ENCODE measurements around the gene ARHGAP22. TPM values are rescaled to one million over a fixed set of nuclear protein-coding genes. Genes with fewer than 3 reads are reported as not detected.

Gene ARHGAP22
- total and polyA plus RNA-seq, 2 experiments from 2014 or later, result 3.2 to 7.8 TPM

GRCh38 chr10:48458662-48459048, 146.2 kb downstream of the ARHGAP22 start:
- Histone ChIP-seq H3K36me3 (no peaks in the 10 kb centered on the region), H3K4me3 (no peak overlapping the region), H3K9me3 (ENCODE audit: low read depth) (no peaks in the 10 kb centered on the region), H3K27me3 (no peaks in the 10 kb centered on the region), H3K4me1 (ENCODE audit: low read depth) (peaks cover 22% of the 10 kb centered on the region), H3K27ac (no peak overlapping the region)
- TF ChIP-seq CTCF (IDR thresholded peaks at IDR 0.05; ENCODE audit: low read depth, low read length), result no peak
- no peak for DNase-seq (ENCODE audit: low read depth in 1 of 2, low spot score in 1 of 2)

GRCh38 chr10:48457949-48458661, 146.8 kb downstream of the ARHGAP22 start:
- H3K27ac ChIP-seq, result no peak overlapping the region
- no peak for TF ChIP-seq CTCF (IDR thresholded peaks at IDR 0.05; ENCODE audit: low read depth, low read length)
- no peak for DNase-seq (ENCODE audit: low read depth in 1 of 2, low spot score in 1 of 2)
- no peaks in the 10 kb centered on the region for H3K27me3 ChIP-seq
- no peaks in the 10 kb centered on the region for H3K36me3 ChIP-seq
- H3K9me3 ChIP-seq (ENCODE audit: low read depth), result no peaks in the 10 kb centered on the region
- H3K4me3 ChIP-seq, result no peak overlapping the region
- peaks cover 24% of the 10 kb centered on the region for H3K4me1 ChIP-seq (ENCODE audit: low read depth)

GRCh38 chr10:48456808-48457761, 147.8 kb downstream of the ARHGAP22 start:
- no peaks in the 10 kb centered on the region for H3K36me3 ChIP-seq
- TF ChIP-seq CTCF (IDR thresholded peaks at IDR 0.05; ENCODE audit: low read depth, low read length), result no peak
- no peaks in the 10 kb centered on the region for H3K27me3 ChIP-seq
- no peak overlapping the region for H3K27ac ChIP-seq
- no peak overlapping the region for H3K4me3 ChIP-seq
- H3K4me1 ChIP-seq (ENCODE audit: low read depth), result peaks cover 24% of the 10 kb centered on the region
- DNase-seq (ENCODE audit: low read depth in 1 of 2, low spot score in 1 of 2), result no peak
- no peaks in the 10 kb centered on the region for H3K9me3 ChIP-seq (ENCODE audit: low read depth)

- peaks cover 24% of the 10 kb centered on the region for H3K4me1 ChIP-seq (ENCODE audit: low read depth)
- H3K4me3 ChIP-seq, result no peak overlapping the region
- no peak for TF ChIP-seq CTCF (IDR thresholded peaks at IDR 0.05; ENCODE audit: low read depth, low read length)
- DNase-seq (ENCODE audit: low read depth in 1 of 2, low spot score in 1 of 2), result peak; percentile 52 to 67
- H3K27me3 ChIP-seq, result no peaks in the 10 kb centered on the region
- no peaks in the 10 kb centered on the region for H3K9me3 ChIP-seq (ENCODE audit: low read depth)
- H3K36me3 ChIP-seq, result no peaks in the 10 kb centered on the region
- H3K27ac ChIP-seq, result no peak overlapping the region
These were observed 148.5 kb downstream of the ARHGAP22 start for GRCh38 chr10:48456361-48456804.

GRCh38 chr10:48455392-48456151, 149.3 kb downstream of the ARHGAP22 start:
- H3K27ac ChIP-seq, result no peak overlapping the region
- H3K36me3 ChIP-seq, result no peaks in the 10 kb centered on the region
- no peaks in the 10 kb centered on the region for H3K27me3 ChIP-seq
- H3K4me3 ChIP-seq, result no peak overlapping the region
- no peaks in the 10 kb centered on the region for H3K9me3 ChIP-seq (ENCODE audit: low read depth)
- DNase-seq (ENCODE audit: low read depth in 1 of 2, low spot score in 1 of 2), result no peak
- no peak for TF ChIP-seq CTCF (IDR thresholded peaks at IDR 0.05; ENCODE audit: low read depth, low read length)
- H3K4me1 ChIP-seq (ENCODE audit: low read depth), result peaks cover 24% of the 10 kb centered on the region
